Mesendoderm (in vitro differentiated cells): Measurements from ENCODE around the gene RNF148.

Source experiments
- DNase-seq: peaks from one replicate; pipeline ENCODE4 v3.0.0; 2013
- H2AK5ac ChIP-seq: 2 replicates; pipeline ENCODE4 v1.6.1; 2013; ENCODE audit warnings: low read length, inconsistent platforms
- H2BK120ac ChIP-seq: 2 replicates; pipeline ENCODE4 v1.6.1; 2013; ENCODE audit warnings: low read depth, mild to moderate bottlenecking, low read length, moderate library complexity, mixed read lengths
- H2BK15ac ChIP-seq: replicated peaks from 2 replicates; pipeline ENCODE4 v1.6.1; 2013; ENCODE audit warnings: low read depth, mild to moderate bottlenecking, moderate library complexity
- H2BK5ac ChIP-seq: 2 replicates; pipeline ENCODE4 v1.6.1; 2013; ENCODE audit warnings: low read length, inconsistent platforms
- H3K18ac ChIP-seq: 2 replicates; pipeline ENCODE4 v1.6.1; 2013; ENCODE audit warnings: mild to moderate bottlenecking, low read length, mixed read lengths
- H3K23ac ChIP-seq: one replicate; pipeline ENCODE4 v1.6.1; 2013; ENCODE audit warnings: low read length
- H3K27ac ChIP-seq: 2 replicates; pipeline ENCODE4 v1.5.1; 2013; ENCODE audit warnings: low read depth, mild to moderate bottlenecking, inconsistent platforms, low read length, moderate library complexity
- H3K27me3 ChIP-seq: 2 replicates; pipeline ENCODE4 v1.6.1; 2013; ENCODE audit warnings: low read length, control low read depth, mild to moderate bottlenecking, inconsistent platforms; ENCODE audit not compliant: insufficient read depth, poor library complexity
- H3K36me3 ChIP-seq: 2 replicates; pipeline ENCODE4 v1.6.1; 2013; ENCODE audit warnings: low read length, inconsistent platforms; ENCODE audit not compliant: control insufficient read depth, insufficient read depth
- H3K4ac ChIP-seq: one replicate; pipeline ENCODE4 v1.6.1; 2013; ENCODE audit warnings: low read depth, mild to moderate bottlenecking, low read length, moderate library complexity
- H3K4me1 ChIP-seq: 2 replicates; pipeline ENCODE4 v1.6.1; 2013; ENCODE audit warnings: low read depth, low read length, inconsistent platforms; ENCODE audit not compliant: control insufficient read depth
- H3K4me2 ChIP-seq: 2 replicates; pipeline ENCODE4 v1.6.1; 2013; ENCODE audit warnings: low read length
- H3K4me3 ChIP-seq: 2 replicates; pipeline ENCODE4 v1.5.1; 2013; ENCODE audit warnings: mild to moderate bottlenecking, low read length
- H3K56ac ChIP-seq: one replicate; pipeline ENCODE4 v1.6.1; 2013; ENCODE audit warnings: low read length
- H3K79me1 ChIP-seq: 2 replicates; pipeline ENCODE4 v1.6.1; 2013; ENCODE audit warnings: low read length, inconsistent platforms
- H3K79me2 ChIP-seq: 2 replicates; pipeline ENCODE4 v1.6.1; 2013; ENCODE audit warnings: mild to moderate bottlenecking, low read length; ENCODE audit not compliant: control insufficient read depth, insufficient read depth
- H3K9ac ChIP-seq: 2 replicates; pipeline ENCODE4 v1.6.1; 2013; ENCODE audit warnings: low read length, inconsistent platforms
- H4K5ac ChIP-seq: one replicate; pipeline ENCODE4 v1.6.1; 2013; ENCODE audit warnings: low read length
- H4K8ac ChIP-seq: one replicate; pipeline ENCODE4 v1.6.1; 2013; ENCODE audit warnings: low read depth, mild to moderate bottlenecking, control low read depth, low read length, moderate library complexity
- WGBS: extraction: QIAGEN DNeasy Blood & Tissue Kit; methylation state at CpG from one replicate; pipeline ENCODE4 v1.1.7; 2013; ENCODE audit warnings: low lambda C conversion rate, missing lambda C conversion rate; ENCODE audit not compliant: insufficient coverage; ENCODE audit errors: extremely low coverage; 5-methylcytosine and 5-hydroxymethylcytosine counted together

RNF148 gene

GRCh38 chr7:122689346-122690109, 13.2 kb downstream of the RNF148 start:
- H4K8ac ChIP-seq, result no peak overlapping the region
- H3K27me3 ChIP-seq, result no peaks in the 10 kb centered on the region
- H2AK5ac ChIP-seq, result no peak overlapping the region
- no peaks in the 10 kb centered on the region for H3K36me3 ChIP-seq
- no peaks in the 10 kb centered on the region for H3K79me1 ChIP-seq
- H3K27ac ChIP-seq, result no peak overlapping the region
- no peak overlapping the region for H4K5ac ChIP-seq
- no CpG with 5 or more reads among the region's 13 CpGs for WGBS
- no peak for DNase-seq
- H3K23ac ChIP-seq, result no peak overlapping the region
- H2BK15ac ChIP-seq, result no peak overlapping the region
- no peaks in the 10 kb centered on the region for H3K4me1 ChIP-seq
- H3K79me2 ChIP-seq, result no peaks in the 10 kb centered on the region
- H3K56ac ChIP-seq, result no peak overlapping the region
- no peak overlapping the region for H3K4me3 ChIP-seq
- H3K4me2 ChIP-seq, result no peak overlapping the region
- H3K18ac ChIP-seq, result no peak overlapping the region
- H2BK5ac ChIP-seq, result no peak overlapping the region
- no peak overlapping the region for H3K9ac ChIP-seq
- no peak overlapping the region for H3K4ac ChIP-seq
- no peak overlapping the region for H2BK120ac ChIP-seq

GRCh38 chr7:122688400-122688998, 14.2 kb downstream of the RNF148 start:
- Histone ChIP-seq H3K4ac (no peak overlapping the region), H3K9ac (no peak overlapping the region), H4K8ac (no peak overlapping the region), H3K23ac (no peak overlapping the region), H3K79me2 (no peaks in the 10 kb centered on the region), H3K36me3 (no peaks in the 10 kb centered on the region), H3K79me1 (no peaks in the 10 kb centered on the region), H3K4me3 (no peak overlapping the region), H2AK5ac (no peak overlapping the region), H3K27me3 (no peaks in the 10 kb centered on the region), H2BK15ac (no peak overlapping the region), H4K5ac (no peak overlapping the region), H3K56ac (no peak overlapping the region), H2BK120ac (no peak overlapping the region), H3K4me1 (no peaks in the 10 kb centered on the region), H3K18ac (no peak overlapping the region), H3K27ac (no peak overlapping the region), H3K4me2 (no peak overlapping the region), H2BK5ac (no peak overlapping the region)
- no CpG with 5 or more reads among the region's 6 CpGs for WGBS
- no peak for DNase-seq

GRCh38 chr7:122686360-122686878, 16.3 kb downstream of the RNF148 start:
- Histone ChIP-seq H3K9ac (no peak overlapping the region), H3K79me1 (no peaks in the 10 kb centered on the region), H3K4me2 (no peak overlapping the region), H3K36me3 (no peaks in the 10 kb centered on the region), H3K4ac (no peak overlapping the region), H2BK5ac (no peak overlapping the region), H4K8ac (no peak overlapping the region), H3K27ac (no peak overlapping the region), H3K18ac (no peak overlapping the region), H3K27me3 (no peaks in the 10 kb centered on the region), H2BK15ac (no peak overlapping the region), H3K79me2 (no peaks in the 10 kb centered on the region), H2AK5ac (no peak overlapping the region), H3K56ac (no peak overlapping the region), H3K23ac (no peak overlapping the region), H2BK120ac (no peak overlapping the region), H3K4me1 (no peaks in the 10 kb centered on the region), H3K4me3 (no peak overlapping the region), H4K5ac (no peak overlapping the region)
- DNase-seq, result peak; percentile 46
- no CpG with 5 or more reads among the region's 10 CpGs for WGBS

- H3K18ac ChIP-seq, result no peak overlapping the region
- no peak overlapping the region for H2BK120ac ChIP-seq
- WGBS, result 100% methylated on average over 1 of the region's 2 CpGs
- H4K5ac ChIP-seq, result no peak overlapping the region
- no peak overlapping the region for H2BK5ac ChIP-seq
- no peaks in the 10 kb centered on the region for H3K36me3 ChIP-seq
- no peaks in the 10 kb centered on the region for H3K79me1 ChIP-seq
- H3K27ac ChIP-seq, result no peak overlapping the region
- H3K23ac ChIP-seq, result no peak overlapping the region
- H3K4ac ChIP-seq, result no peak overlapping the region
- no peak overlapping the region for H2BK15ac ChIP-seq
- H3K79me2 ChIP-seq, result no peaks in the 10 kb centered on the region
- no peak overlapping the region for H3K9ac ChIP-seq
- no peak overlapping the region for H3K56ac ChIP-seq
- no peaks in the 10 kb centered on the region for H3K4me1 ChIP-seq
- H4K8ac ChIP-seq, result no peak overlapping the region
- no peak overlapping the region for H3K4me3 ChIP-seq
- H2AK5ac ChIP-seq, result no peak overlapping the region
- no peak overlapping the region for H3K4me2 ChIP-seq
- no peak for DNase-seq
- no peaks in the 10 kb centered on the region for H3K27me3 ChIP-seq
Observed at GRCh38 chr7:122684504-122684903, 18.2 kb downstream of the RNF148 start.

GRCh38 chr7:122682815-122683550, 19.7 kb downstream of the RNF148 start:
- Histone ChIP-seq H3K23ac (no peak overlapping the region), H3K79me1 (no peaks in the 10 kb centered on the region), H3K27me3 (no peaks in the 10 kb centered on the region), H3K4ac (no peak overlapping the region), H3K79me2 (no peaks in the 10 kb centered on the region), H2AK5ac (no peak overlapping the region), H3K4me1 (peaks cover 4% of the 10 kb centered on the region), H3K36me3 (no peaks in the 10 kb centered on the region), H3K27ac (no peak overlapping the region), H3K4me2 (no peak overlapping the region), H3K9ac (no peak overlapping the region), H3K4me3 (no peak overlapping the region), H2BK120ac (no peak overlapping the region), H3K56ac (no peak overlapping the region), H2BK5ac (no peak overlapping the region), H3K18ac (no peak overlapping the region), H4K5ac (no peak overlapping the region), H4K8ac (no peak overlapping the region), H2BK15ac (no peak overlapping the region)
- 100% methylated on average over 1 of the region's 8 CpGs for WGBS
- no peak for DNase-seq
